MCF 10A (cell line): ENCODE results near the gene C2orf80. TPM values are rescaled to one million over a fixed set of nuclear protein-coding genes. Genes with fewer than 3 reads are reported as not detected.

Experiments
- BruUV-seq: library from RNA; stranded (reverse); fragments of 400-500 nt; replicated peaks from 2 replicates; lab custom pipeline; 2021; lab: Mats Ljungman, UMichigan
- CTCF ChIA-PET: fragments of 300-600 bp; sonication (Branson Sonifier 250); formaldehyde crosslinking; extraction: SDS; loops from one replicate; lab custom pipeline; 2021; ENCODE audit warnings: antibody characterized with exemption, inconsistent platforms; lab: Yijun Ruan, JAX
- POLR2A ChIA-PET: fragments of 300-600, 350-650 bp; sonication (Branson Sonifier 250); formaldehyde crosslinking; extraction: SDS; loops from one replicate; lab custom pipeline; 2020; ENCODE audit warnings: antibody characterized with exemption, inconsistent platforms; lab: Yijun Ruan, JAX
- DNase-seq: peaks from one replicate; pipeline ENCODE4 v3.0.0-alpha.2; 2018; ENCODE audit not compliant: unreplicated experiment
- H3K27ac Mint-ChIP-seq: one replicate; pipeline ENCODE4 v1.8.0; 2022; ENCODE audit warnings: mild to moderate bottlenecking, low read depth, mixed read lengths; ENCODE audit not compliant: unreplicated experiment
- H3K27me3 Mint-ChIP-seq: one replicate; pipeline ENCODE4 v1.8.0; 2022; ENCODE audit warnings: mixed read lengths; ENCODE audit not compliant: insufficient read depth, unreplicated experiment
- H3K36me3 Mint-ChIP-seq: one replicate; pipeline ENCODE4 v1.8.0; 2022; ENCODE audit warnings: mild to moderate bottlenecking, moderate library complexity, mixed read lengths; ENCODE audit not compliant: insufficient read depth, unreplicated experiment
- H3K4me1 Mint-ChIP-seq: one replicate; pipeline ENCODE4 v1.8.0; 2022; ENCODE audit warnings: mixed read lengths; ENCODE audit not compliant: insufficient read depth, unreplicated experiment
- H3K4me3 Mint-ChIP-seq: one replicate; pipeline ENCODE4 v1.8.0; 2022; ENCODE audit warnings: mild to moderate bottlenecking, moderate library complexity, mixed read lengths; ENCODE audit not compliant: unreplicated experiment
- H3K9me3 Mint-ChIP-seq: one replicate; pipeline ENCODE4 v1.8.0; 2022; ENCODE audit warnings: mixed read lengths; ENCODE audit not compliant: unreplicated experiment
- CTCF ChIP-seq: fragments of 200-600 bp; IDR thresholded peaks from one replicate; pipeline ENCODE4 v1.8.0; 2022; ENCODE audit warnings: antibody characterized with exemption, mild to moderate bottlenecking; ENCODE audit not compliant: unreplicated experiment
- intact Hi-C: fragments of 100-400 bp; cut with micrococcal nuclease; formaldehyde crosslinking; loops from 2 replicates; pipeline ENCODE4 v1.14.1; 2022
- total RNA-seq: library from RNA; stranded (reverse); gene quantifications from 2 replicates; pipeline ENCODE4 v1.2.3, GENCODE V29; 2022

C2orf80 gene
- total RNA-seq, 1 experiment from 2014 or later: not detected

- no peaks in the 10 kb centered on the region for H3K36me3 Mint-ChIP-seq
- intact Hi-C loops: no loop called here
- H3K27me3 Mint-ChIP-seq: no peaks in the 10 kb centered on the region
- no peak overlapping the region for H3K4me3 Mint-ChIP-seq
- BruUV-seq: no TSS peak
- ChIA-PET POLR2A (no interaction called here), CTCF (interaction anchor here (0.6 kb wide), 2 partner anchors 115 to 451 kb away, joined by 3 read pairs; no protein-coding TSS in a partner anchor)
- no peak for DNase-seq
- H3K4me1 Mint-ChIP-seq: no peaks in the 10 kb centered on the region
- no peak for TF ChIP-seq CTCF
- H3K27ac Mint-ChIP-seq: no peak overlapping the region
- no peaks in the 10 kb centered on the region for H3K9me3 Mint-ChIP-seq
These were observed 14.3 kb upstream of the C2orf80 start for GRCh38 chr2:208204166-208204565.

- no peak for TF ChIP-seq CTCF
- intact Hi-C loops: no loop called here
- no TSS peak for BruUV-seq
- H3K9me3 Mint-ChIP-seq: no peaks in the 10 kb centered on the region
- H3K27ac Mint-ChIP-seq: no peak overlapping the region
- DNase-seq: no peak
- no peaks in the 10 kb centered on the region for H3K27me3 Mint-ChIP-seq
- ChIA-PET CTCF (no interaction called here), POLR2A (no interaction called here)
- H3K4me1 Mint-ChIP-seq: no peaks in the 10 kb centered on the region
- H3K4me3 Mint-ChIP-seq: no peak overlapping the region
- H3K36me3 Mint-ChIP-seq: no peaks in the 10 kb centered on the region
These were observed 5.7 kb upstream of the C2orf80 start for GRCh38 chr2:208195531-208195930.

GRCh38 chr2:208192611-208193236 is 2.9 kb upstream of the C2orf80 start:
- no peak for TF ChIP-seq CTCF
- BruUV-seq: no TSS peak
- Mint-ChIP-seq H3K4me3 (no peak overlapping the region), H3K4me1 (no peaks in the 10 kb centered on the region), H3K36me3 (no peaks in the 10 kb centered on the region), H3K9me3 (no peaks in the 10 kb centered on the region), H3K27ac (no peak overlapping the region), H3K27me3 (no peaks in the 10 kb centered on the region)
- intact Hi-C loops: no loop called here
- ChIA-PET POLR2A (interaction anchor here (2.0 kb wide), 1 partner anchor 42 kb away, joined by 5 read pairs; no protein-coding TSS in a partner anchor), CTCF (interaction anchor here (0.7 to 1.4 kb wide), 4 partner anchors 8 to 893 kb away, joined by 3 to 11 read pairs (median 3); no protein-coding TSS in a partner anchor)
- no peak for DNase-seq

GRCh38 chr2:208189069-208189809 is 591 bp downstream of the C2orf80 start:
- no peaks in the 10 kb centered on the region for H3K4me1 Mint-ChIP-seq
- H3K36me3 Mint-ChIP-seq: no peaks in the 10 kb centered on the region
- no peak for TF ChIP-seq CTCF
- no peak for DNase-seq
- no peak overlapping the region for H3K4me3 Mint-ChIP-seq
- H3K9me3 Mint-ChIP-seq: no peaks in the 10 kb centered on the region
- no peak overlapping the region for H3K27ac Mint-ChIP-seq
- CTCF ChIA-PET: interaction anchor here (0.6 to 1.1 kb wide), 3 partner anchors 14 to 100 kb away, joined by 3 to 5 read pairs (median 4); no protein-coding TSS in a partner anchor
- H3K27me3 Mint-ChIP-seq: peaks cover 8% of the 10 kb centered on the region
- no TSS peak for BruUV-seq
- POLR2A ChIA-PET: no interaction called here
- intact Hi-C loops: no loop called here
